Stimulated activated CD4-positive, alpha-beta T cell treated with anti-CD3 and anti-CD28 coated beads, Interleukin-12 subunit alpha, Interleukin-12 subunit beta, amount 100 ng/mL, for 4 hours (primary cell): ENCODE data around the gene TOMM20.
"Not testable (repeated sequence)": the region's sequence is repeated elsewhere in the genome, so short reads cannot be mapped to it uniquely, and the experiment has no call there.

Experiments
- DNase-seq: peaks from one replicate; pipeline ENCODE4 v3.0.0-alpha.2; 2020

TOMM20 gene

DNA sequence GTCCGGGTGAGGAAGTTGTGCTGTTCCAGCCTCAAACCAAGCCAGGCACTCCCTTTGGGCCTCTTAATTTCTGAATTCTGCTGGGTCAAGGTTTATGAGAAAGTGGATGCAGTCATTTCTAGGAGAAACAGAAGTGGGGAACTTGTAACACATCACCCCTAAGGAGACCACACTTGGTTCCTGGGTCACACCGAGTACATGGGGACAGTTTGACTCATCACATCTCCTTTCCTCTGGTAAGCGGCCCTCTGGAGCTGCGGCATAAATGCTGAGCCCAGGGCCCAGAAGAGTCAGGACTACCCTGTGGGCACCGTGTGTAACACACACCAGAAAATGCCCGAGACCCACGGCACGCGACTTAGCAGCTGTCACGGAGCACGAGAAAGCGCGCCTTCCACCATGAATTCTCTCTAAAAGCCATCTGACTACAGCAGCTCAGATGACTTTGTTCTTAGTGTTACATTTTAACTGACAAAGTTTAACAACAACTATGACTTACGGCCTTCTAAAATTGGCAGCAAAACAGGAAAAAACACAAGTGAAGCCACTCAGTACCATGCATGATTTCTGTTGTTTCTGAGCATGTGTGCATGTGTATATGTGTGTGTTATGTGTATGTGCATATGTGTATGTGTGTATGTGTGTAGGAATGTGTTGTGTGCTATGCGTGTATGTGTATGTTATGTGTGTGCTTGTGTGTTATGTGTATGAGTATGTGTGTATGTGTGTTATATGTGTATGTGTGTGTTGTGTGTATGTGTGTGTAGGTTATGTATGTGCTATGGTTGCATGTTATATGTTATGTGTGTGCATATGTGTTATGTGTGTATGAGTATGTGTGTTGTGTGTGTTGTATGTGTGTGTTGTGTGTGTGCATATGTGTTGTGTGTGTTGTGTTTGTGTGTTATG, 50.8 kb downstream of the TOMM20 start:
- DNase-seq, result no peak

DNA sequence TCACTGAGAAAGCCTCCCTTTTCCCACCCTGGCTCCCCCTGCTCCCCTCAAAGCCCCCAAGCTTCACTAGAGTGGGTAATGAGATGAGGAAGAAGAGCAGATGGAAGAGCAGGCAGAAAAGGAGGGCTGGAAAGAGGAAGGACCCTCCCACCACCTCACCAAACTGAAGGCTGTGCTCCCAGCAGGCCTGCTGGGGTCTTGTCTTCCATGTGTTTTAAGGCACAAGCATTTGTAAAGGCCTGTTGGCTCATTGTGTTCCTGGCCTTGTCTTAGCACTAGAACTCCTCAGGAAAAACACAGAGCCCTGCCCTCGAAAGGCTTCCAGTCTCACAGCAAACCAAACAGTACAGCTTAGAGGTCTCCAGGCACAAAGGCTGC, 51.5 kb downstream of the TOMM20 start:
- DNase-seq, result no peak

DNA sequence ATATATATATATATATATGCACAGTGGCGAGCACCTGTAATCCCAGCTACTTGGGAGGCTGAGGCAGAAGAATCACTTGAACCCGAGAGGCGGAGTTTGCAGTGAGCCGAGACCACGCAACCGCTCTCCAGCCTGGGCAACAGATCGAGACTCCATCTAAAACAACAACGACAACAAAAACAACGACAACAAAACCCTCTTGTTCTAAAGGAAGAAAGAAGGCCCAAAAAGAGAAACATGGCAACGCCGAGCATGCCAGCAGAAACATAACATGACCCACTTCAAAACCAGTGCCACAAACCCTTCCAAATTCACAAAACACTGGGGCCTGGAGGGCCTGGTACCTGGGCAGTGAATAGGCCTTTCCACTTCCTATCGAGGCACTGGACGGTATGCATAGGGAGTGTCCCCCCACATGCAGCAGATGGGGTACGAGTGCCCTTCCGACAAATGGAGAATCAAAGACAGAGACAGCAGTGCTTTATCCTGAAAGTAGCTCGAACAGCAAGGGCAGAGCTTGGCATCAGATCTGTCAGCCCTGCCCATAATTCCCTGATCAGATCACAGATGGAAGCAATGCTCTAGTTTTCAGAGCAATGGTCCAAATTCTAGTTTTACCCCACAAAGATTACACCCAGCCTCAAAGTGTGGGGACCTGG, 52.0 kb downstream of the TOMM20 start:
- no peak for DNase-seq

DNA sequence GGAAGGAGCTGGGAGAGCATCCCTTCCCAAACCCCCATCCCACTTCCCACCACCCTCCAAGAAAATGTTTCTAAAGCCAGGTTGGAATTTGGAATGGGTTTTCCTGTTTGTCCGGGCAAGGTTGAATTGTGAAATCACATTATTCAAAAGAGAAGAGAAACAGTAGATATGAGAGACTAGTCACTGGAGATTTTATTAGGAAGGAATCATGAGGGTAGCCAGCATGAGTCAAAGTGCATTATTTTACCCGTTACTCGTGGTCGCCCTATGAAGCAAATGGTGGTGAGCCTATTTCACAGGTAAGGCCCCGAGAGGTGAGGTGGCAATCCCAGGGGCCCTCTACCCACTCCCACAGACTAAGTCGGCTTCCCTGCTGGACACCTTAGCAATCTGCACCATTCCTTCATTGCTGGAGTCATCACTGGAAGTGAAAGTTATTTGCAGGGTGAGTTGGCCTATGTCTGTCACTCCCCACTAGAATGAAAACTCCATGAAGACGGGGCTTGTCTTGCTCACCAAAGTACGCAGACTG, 52.8 kb downstream of the TOMM20 start:
- no peak for DNase-seq

DNA sequence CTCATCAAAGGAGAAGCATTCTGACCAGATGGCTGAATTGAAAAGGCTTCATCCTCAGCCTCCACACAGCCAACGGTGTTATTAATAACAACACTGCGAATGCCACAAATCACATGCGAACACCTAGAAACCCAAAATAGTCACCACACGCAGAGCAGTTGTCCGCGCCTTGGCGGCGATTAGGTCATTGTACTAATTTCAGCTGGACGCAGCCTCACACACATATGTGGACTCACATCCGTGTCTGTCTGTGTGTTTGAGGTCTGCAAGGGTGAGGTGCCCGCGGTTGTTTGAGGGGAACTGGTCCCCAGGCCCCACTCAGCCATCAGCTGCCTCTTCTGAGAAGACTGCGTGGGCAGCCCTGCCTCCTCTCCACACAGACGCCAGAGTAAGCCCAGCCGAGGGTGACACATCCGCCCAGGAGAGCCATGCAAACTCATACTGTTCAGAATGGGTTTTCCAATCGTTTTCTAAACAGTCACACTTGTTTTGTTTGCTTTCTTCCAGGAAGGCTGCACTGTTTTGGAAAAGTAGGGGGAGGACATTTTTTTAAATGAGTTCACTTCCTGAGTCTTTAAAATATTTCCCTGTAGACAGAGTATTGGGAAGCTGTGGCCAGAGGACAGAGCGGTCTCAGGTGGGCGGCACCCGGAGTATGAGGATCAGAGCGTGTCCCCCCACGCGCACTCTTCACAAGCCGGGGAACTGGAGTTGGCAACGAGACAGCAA, 53.4 kb downstream of the TOMM20 start:
- peak; percentile 67 for DNase-seq

DNA sequence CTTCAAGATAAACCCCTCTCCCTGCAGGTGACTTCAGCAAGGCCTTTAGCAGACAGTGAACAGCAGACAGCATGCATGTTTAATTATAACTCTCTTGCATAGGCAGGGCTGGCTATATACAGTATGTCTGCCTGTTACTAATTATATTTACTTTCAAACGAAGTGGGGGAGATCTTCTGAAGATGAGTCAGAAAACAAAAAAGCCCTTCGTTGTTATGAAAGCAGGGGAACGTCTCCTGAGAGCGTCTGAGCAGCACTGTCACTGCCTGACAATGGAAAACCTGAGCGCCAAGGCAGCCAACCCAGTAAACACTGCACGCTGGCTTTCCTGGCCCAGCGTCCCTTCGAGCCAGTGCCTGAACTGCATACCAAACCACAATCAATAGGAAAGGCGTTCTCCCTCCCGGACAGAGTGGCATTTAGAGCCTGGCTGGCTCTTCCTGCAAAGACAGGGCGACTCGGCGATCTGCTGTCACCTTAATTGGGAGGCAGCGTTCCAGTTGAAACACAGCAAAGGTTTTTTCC, 54.1 kb downstream of the TOMM20 start:
- DNase-seq, result peak; percentile 56

DNA sequence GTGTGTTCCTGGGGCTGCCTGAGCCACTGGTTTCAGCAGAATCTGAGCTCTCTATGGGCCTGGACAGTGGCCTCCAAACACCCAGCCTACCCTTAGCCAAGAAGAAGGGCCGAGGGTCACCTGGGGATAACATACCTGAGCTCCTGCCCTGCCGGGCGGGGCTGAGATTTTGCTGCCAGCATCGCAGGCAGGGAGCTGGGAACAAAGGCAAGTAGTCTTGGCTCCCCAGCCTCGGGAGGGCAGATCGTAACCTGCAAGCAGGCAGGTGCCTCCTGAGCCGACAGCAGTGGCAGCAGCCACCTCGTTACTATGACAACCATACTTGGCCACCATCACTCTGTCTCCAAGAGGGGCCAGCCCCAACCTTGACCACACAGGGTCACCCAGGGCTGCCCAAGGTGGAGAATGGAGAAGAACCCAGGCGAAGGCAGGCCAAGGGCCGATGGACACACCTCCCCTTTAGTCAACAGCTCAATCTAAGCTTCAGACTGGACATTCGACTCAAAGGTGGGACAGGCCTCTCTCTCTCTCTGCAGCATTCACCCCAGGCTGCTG, 54.6 kb downstream of the TOMM20 start:
- DNase-seq, result no peak

DNA sequence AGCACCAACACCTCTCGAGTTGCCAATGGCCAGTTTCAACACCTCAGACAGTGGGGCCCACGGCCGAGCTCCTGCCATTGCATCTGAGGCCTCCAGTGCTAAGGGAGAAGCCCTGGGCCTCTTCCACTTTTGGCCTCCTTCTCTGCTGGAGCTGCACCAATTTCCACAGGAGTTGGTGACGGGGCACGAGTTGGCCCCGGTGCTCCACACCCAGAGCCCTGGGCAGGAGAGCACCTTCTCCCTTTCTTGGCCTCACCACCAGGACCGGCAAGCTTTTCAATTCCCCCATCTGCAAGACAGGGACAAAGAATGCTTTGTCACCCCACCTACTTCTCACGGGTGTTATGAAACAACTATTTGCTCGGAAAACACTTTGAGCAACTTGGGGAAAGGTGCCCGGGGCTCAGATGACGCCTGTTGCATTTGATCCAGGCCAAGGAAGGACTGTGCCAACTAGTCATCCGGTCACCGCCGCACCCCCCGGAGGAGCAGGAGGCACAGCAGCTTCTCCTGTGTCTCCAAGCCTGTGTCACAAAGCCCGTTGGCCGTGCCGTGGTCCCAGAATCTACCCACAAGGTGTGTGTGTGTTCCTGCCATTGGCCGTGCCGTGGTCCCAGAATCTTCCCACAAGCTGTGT, 55.2 kb downstream of the TOMM20 start:
- no peak for DNase-seq

DNA sequence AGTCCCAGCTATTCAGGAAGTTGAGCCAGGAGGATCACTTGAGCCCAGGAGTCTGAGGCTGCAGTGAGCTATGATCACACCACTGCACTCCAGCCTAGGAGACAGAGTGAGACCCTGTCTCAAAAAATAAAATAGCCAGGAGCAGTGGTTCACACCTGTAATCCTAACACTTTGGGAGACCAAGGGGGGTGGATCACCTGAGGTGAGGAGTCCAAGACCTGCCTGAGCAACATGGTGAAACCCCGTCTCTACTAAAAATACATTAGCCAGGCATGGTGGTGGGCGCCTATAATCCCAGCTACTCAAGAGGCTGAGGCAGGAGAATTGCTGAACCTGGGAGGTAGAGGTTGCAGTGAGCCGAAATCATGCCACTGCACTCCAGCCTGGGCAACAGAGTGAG, 56.1 kb downstream of the TOMM20 start:
- DNase-seq, result not testable (repeated sequence)

DNA sequence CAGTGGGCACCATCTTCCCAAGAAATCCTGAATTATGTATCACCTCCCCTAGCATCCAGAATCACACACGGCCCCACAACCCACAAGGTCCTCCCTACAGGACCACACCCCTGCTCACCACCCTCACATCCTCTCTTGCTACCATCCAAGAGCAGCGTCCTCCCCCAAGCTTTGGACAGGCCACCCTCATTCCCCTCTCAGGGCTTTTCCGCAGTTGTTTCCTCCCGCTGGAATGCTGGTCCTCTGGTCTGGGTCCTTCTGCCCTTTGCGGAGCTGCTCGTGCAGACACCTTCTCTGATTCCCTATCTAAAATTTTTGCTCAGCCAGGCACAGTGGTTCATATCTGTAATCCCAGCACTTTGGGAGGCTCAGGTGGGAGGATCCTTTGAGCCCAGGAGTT, 56.5 kb downstream of the TOMM20 start:
- no peak for DNase-seq

DNA sequence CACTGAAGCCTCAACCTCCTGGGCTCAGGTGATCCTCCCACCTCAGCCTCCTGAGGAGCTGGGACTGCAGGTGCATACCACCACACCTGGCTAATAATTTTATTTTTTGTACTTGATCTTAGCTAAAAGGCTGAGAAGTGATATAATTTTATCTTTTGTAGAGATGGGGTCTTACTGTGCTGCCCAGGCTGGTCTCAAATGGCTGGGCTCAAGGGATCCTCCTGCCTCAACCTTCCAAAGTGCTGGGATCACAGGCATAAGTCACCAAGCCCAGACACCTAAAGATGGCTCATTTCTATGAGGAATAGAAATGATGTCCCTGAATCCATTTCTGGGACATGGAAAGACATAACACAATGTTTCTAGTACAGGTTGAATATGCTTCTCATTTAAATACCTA, 57.8 kb downstream of the TOMM20 start:
- DNase-seq, result no peak

DNA sequence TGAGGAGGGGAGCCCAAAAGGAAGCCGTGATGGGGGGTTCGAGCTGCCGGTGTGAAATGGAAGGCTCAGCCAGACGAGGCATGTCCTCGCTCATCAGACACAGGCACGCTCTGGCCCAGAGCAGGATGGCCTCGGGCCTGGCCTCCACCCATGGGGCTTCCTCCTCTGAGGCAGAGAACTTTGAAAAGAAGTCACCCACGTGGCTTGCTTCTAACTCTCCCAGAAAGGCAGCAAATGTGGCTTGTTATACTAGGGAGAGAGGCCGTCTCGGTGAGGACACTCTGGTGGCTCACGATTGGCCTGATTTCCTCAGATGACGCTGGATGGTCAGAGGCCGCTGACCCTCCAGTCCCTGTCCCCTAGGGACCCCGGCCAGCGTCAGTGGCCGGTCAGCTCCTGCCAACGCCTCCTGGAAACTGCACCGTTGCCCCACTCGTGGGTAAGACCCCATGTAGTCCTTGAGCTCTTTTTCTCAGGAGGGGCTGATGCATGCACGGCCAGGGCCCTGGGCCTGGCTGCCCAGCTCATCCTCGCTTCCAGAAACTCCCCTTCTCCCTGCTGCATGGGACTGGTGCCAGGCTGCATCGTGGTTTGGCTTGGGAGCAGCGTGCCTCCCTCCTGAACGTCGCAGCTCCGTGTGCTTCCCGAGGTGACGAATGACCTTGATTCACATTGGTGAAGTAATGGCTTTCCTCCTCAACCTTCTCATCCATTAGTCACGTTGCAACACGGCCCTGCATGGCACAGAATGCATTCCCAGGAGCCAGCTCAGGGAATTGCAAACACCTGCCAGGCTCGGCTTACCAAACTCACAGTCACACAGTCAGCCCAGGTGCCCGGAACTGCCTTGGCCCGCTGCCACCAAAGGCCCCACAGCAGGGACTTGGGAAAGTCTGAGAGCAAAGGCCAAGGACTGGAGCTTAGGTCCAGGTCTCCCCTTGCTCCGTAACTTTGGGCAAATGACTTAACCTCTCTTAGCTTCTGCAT, 58.8 kb downstream of the TOMM20 start:
- DNase-seq, result no peak

DNA sequence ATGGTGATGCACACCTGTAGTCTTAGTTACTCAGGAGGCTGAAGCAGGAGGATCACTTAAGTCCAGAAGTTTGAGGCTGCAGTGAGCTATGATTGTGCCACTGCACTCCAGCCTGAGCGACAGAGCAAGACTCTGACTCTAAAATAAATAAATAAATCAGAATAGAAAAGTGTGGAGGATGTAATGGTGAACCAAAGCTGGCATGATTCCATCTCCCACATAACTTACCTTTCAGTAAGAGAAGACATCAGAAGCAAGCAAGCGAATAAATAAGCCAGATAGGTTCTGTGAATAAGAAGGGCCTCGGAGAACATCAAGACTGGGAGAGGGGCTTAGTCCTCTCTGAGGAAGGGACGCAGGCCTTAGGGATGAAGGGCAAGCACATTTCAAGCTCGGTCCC, 59.5 kb downstream of the TOMM20 start:
- DNase-seq, result no peak

DNA sequence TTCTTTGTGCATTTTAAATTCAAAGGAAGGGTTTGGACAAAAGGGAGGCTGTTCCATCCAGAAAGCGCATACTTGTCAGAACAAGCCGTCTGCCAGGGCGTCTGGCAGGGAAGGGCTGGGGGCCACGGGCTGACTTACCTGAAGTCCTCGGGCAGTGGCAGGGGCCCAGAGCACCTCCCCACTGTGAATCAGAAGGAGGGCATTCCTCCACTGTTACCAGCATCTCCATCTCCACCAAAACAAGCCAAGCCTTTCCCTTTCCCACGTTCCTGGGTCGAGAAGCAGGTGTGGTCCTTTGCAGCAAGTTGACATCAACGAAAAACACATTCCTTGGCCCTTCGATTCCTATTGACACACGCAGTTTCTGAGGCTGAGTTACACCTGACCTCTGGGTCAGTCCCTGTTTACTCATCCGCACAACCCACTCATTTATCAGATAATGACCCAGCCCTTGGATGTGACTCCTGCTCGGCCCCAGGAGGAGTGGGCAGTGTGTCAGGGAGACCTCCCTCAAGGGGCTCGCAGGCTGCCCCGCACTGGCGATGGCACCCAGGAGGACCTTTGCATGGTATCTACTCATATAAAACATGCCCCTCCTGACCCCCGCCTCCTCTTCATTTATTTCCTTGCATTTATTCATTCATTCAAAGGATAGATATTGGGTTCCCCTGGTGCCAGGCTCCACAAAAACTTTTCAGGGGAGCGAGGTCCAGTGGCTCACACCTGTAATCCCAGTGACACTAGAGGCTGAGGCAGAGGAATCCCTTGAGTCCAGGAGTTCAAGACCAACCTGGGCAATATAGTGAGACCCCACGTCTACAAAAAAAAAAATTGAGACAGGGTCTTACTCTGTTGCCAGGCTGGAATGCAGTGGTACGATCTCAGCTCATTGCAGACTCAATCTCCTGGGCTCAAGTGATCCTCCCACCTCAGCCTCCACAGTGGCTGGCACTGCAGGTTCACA, 60.2 kb downstream of the TOMM20 start:
- DNase-seq, result no peak

DNA sequence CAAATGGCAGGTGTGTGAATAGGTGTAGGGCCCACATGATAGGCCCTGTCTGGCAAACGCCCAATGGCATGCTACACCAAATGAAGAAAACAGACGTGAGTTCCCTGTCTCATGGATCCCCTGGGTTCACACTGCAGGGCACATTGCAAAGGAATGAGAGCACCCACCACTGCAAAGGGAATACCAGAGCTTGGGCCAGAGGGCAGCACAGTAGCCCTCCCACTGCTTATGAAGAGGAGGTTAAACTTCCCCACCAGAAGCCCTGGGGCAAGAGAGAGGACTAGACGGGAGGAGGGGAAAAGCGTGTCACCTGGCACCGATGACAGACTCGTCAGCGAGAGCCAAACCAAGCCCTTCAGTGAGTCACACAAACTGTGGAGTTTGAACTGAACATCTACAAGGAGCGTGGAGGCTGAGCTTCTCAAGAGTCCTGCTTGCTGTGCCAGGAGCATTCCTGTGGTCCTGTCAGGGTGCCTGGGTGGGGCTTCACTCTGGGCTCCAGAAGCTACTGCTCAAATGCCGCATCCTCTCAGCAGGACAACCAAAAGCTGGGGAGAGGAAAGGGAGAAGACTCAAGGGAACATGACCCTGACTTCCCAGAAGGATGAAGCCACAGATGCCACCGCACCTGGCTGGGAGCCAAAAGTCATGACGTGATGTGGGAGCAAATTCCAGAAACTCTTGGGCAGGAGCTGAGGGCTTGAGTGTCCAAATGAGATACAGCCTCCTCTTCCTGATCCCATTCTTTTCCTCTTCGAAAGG, 61.1 kb downstream of the TOMM20 start:
- no peak for DNase-seq

DNA sequence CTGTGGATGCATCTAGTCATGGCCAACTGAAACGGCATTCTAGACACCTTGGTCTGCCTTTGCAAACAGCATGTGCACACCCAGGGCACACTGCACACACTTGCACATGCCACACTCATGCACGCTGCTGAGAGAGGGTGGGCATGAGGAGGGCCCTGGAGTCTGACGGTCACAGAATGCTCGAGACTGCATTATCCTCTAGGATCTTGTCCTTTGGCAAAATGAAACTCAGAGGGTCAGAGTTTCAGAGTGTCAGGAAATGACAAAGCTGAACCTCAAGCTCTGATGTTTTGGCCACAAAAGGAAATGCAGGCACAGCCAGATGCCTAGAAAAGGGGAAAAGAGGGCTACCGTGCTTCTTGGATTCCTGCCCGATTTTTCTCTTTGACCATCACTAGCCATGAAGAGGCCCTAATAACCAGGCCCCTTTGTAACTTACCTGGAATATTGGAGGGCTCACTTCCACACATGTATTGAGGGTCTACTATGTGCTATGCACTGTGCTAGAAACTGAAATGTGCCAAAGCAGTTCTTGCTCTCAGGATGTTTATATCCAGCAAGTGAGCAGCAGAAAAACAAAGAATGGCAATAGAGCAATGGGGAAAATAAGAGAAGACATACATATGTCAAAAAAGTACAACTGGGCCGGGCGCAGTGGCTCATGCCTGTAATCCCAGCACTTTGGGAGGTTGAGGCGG, 65.4 kb downstream of the TOMM20 start:
- DNase-seq, result no peak

DNA sequence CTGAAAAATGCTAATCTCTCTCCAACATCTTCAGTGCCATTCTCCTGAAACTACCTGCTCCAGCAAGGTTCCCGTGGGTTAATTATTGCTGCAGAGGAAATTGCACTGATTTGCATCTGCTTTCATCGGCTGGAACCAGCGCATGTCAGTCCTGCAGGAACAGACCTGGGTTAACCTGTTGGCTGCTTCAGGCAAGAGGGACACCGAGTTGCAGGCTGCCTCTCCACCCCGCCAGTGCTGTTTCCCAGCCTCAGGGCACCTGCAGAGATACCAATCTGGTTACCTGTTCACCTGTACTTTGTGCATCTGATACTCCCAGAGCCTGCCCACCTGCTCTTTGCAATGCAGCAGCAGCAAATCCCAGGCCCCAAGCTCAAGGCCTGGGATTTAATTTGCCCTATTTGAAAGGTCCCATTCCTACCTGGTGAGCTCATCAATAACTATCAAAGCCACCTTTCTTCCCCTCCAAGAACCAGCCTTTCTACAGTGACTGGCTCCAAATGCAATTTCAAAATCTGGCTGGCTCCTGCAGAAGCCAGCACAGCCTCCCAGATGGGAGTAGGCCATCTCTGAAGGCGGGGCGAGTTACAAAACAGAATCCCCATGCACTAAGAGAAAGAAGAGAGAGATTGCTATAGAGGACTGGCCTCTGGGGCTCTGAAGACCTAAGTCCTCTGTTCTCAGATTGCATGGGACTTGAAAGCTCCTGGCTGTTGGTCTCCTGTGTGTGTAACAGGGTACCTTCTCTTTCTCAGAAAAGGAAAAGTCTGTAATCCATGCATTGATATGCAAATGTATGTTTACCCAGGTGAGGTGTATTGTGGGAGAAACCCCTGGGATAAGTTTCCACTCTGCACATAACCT, 67.8 kb downstream of the TOMM20 start:
- DNase-seq, result no peak
